GM21526 (cell line): ENCODE results near the gene TNRC6A.
"Not testable (repeated sequence)": the region's sequence is repeated elsewhere in the genome, so short reads cannot be mapped to it uniquely, and the experiment has no call there.

ENCODE experiments used
- ATAC-seq: cut with Tn5 transposase; IDR thresholded peaks from one replicate; pipeline ENCODE4 v1.9.1; 2021; ENCODE audit warnings: moderate library complexity; ENCODE audit not compliant: unreplicated experiment, low FRiP score

The TNRC6A gene

GRCh38 chr16:24839347-24839972 lies 110.0 kb downstream of the TNRC6A start:
- no peak for ATAC-seq

GRCh38 chr16:24841291-24841690 lies 111.8 kb downstream of the TNRC6A start:
- ATAC-seq, result no peak

- no peak for ATAC-seq
Measured at GRCh38 chr16:24844101-24845030, 114.9 kb downstream of the TNRC6A start.

- ATAC-seq, result not testable (repeated sequence)
Measured at GRCh38 chr16:24845031-24845365, 115.5 kb downstream of the TNRC6A start.

GRCh38 chr16:24845726-24846547 lies 116.5 kb downstream of the TNRC6A start, which contains the start of gene SLC5A11:
Gene SLC5A11, plus strand, starts transcription at chr16:24845963. Its CDS starts 12,681 bp downstream, at chr16:24858644.
- no peak for ATAC-seq

GRCh38 chr16:24846548-24847357 lies 117.3 kb downstream of the TNRC6A start:
- no peak for ATAC-seq

- ATAC-seq, result no peak
Measured at GRCh38 chr16:24847358-24847664, 117.9 kb downstream of the TNRC6A start.

- ATAC-seq, result no peak
Measured at GRCh38 chr16:24848065-24848464, 118.6 kb downstream of the TNRC6A start.

GRCh38 chr16:24849641-24850040 lies 120.2 kb downstream of the TNRC6A start:
- ATAC-seq, result no peak

GRCh38 chr16:24850289-24850938 lies 121.0 kb downstream of the TNRC6A start:
- no peak for ATAC-seq

- no peak for ATAC-seq
Measured at GRCh38 chr16:24851700-24852099, 122.2 kb downstream of the TNRC6A start.

- ATAC-seq, result no peak
Measured at GRCh38 chr16:24852281-24852721, 122.8 kb downstream of the TNRC6A start.

GRCh38 chr16:24853169-24853824 lies 123.8 kb downstream of the TNRC6A start:
- no peak for ATAC-seq

GRCh38 chr16:24853830-24854229 lies 124.4 kb downstream of the TNRC6A start:
- no peak for ATAC-seq

- ATAC-seq, result no peak
Measured at GRCh38 chr16:24854607-24855171, 125.2 kb downstream of the TNRC6A start.

GRCh38 chr16:24855678-24856077 lies 126.2 kb downstream of the TNRC6A start:
- no peak for ATAC-seq

- not testable (repeated sequence) for ATAC-seq
Measured at GRCh38 chr16:24856871-24857270, 127.4 kb downstream of the TNRC6A start.

GRCh38 chr16:24858219-24859041 lies 129.0 kb downstream of the TNRC6A start:
- ATAC-seq, result no peak
